ENCODE results near the gene AUTS2. TPM values are rescaled to one million over a fixed set of nuclear protein-coding genes. Genes with fewer than 3 reads are reported as not detected.

Gene AUTS2
- polyA plus RNA-seq, 1 donor from 2014 or later: 97.3 TPM

DNA sequence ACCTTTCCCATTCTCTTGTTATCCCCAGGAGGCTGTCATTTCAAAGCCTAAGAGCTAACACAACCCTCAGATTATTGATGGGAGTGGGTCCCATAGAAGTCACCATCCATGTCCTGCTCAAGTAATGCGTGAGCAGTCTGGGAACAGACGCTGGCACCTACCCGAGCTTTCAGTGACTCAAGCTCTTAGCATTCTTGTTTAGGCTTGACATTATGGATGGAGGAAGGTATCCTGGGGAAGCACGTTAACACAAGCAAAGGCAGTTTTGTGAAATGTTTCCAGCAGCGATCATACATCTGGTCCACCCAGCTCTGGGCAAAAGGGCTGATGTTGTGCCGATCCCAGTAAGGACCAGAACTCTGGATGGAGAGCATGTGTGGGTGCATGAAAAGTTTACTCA is 30.0 kb upstream of the AUTS2 start:
- TF ChIP-seq EZH2 (IDR thresholded peaks at IDR 0.05; ENCODE audit: borderline replicate concordance, insufficient read depth, low read length, poor library complexity, severe bottlenecking) (no peak), RAD21 (conservative IDR thresholded peaks at IDR 0.05) (no peak)
- TF ChIP-seq, protein P1, sequence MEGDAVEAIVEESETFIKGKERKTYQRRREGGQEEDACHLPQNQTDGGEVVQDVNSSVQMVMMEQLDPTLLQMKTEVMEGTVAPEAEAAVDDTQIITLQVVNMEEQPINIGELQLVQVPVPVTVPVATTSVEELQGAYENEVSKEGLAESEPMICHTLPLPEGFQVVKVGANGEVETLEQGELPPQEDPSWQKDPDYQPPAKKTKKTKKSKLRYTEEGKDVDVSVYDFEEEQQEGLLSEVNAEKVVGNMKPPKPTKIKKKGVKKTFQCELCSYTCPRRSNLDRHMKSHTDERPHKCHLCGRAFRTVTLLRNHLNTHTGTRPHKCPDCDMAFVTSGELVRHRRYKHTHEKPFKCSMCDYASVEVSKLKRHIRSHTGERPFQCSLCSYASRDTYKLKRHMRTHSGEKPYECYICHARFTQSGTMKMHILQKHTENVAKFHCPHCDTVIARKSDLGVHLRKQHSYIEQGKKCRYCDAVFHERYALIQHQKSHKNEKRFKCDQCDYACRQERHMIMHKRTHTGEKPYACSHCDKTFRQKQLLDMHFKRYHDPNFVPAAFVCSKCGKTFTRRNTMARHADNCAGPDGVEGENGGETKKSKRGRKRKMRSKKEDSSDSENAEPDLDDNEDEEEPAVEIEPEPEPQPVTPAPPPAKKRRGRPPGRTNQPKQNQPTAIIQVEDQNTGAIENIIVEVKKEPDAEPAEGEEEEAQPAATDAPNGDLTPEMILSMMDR (IDR thresholded peaks at IDR 0.05; ENCODE audit: poor library complexity, severe bottlenecking): no peak
- Histone ChIP-seq H3K9me3 (ENCODE audit: low read length) (no peaks in the 10 kb centered on the region), H3K27ac (ENCODE audit: low read length) (no peak overlapping the region), H3F3A (ENCODE audit: insufficient read depth, low read length, poor library complexity, severe bottlenecking) (no peaks in the 10 kb centered on the region), H3K79me2 (replicated peaks; ENCODE audit: insufficient read depth, low read length) (no peaks in the 10 kb centered on the region), H4K20me1 (ENCODE audit: insufficient read depth) (no peaks in the 10 kb centered on the region), H3K4me2 (ENCODE audit: low read length) (no peak overlapping the region), H2AFZ (ENCODE audit: low read depth, low read length) (no peak overlapping the region), H3K9ac (ENCODE audit: low read length) (no peak overlapping the region), H3K9me2 (ENCODE audit: insufficient read depth, low read length) (no peaks in the 10 kb centered on the region), H3K27me3 (ENCODE audit: insufficient read depth, low read depth, low read length) (no peaks in the 10 kb centered on the region), H3K36me3 (ENCODE audit: insufficient read depth, low read length) (no peaks in the 10 kb centered on the region), H3K4me3 (ENCODE audit: low read length) (no peak overlapping the region)

- no peaks in the 10 kb centered on the region for H3K27me3 ChIP-seq (ENCODE audit: insufficient read depth, low read depth, low read length)
- no peaks in the 10 kb centered on the region for H3K9me3 ChIP-seq (ENCODE audit: low read length)
- H3K36me3 ChIP-seq (ENCODE audit: insufficient read depth, low read length): no peaks in the 10 kb centered on the region
- TF ChIP-seq TAF1 (IDR thresholded peaks at IDR 0.05; ENCODE audit: low read depth): no peak
- no peak overlapping the region for H3K4me2 ChIP-seq (ENCODE audit: low read length)
- H3K4me3 ChIP-seq (ENCODE audit: low read length): no peak overlapping the region
- no peaks in the 10 kb centered on the region for H4K20me1 ChIP-seq (ENCODE audit: insufficient read depth)
- H2AFZ ChIP-seq (ENCODE audit: low read depth, low read length): no peak overlapping the region
- H3K9ac ChIP-seq (ENCODE audit: low read length): no peak overlapping the region
- no peak overlapping the region for H3K27ac ChIP-seq (ENCODE audit: low read length)
- no peaks in the 10 kb centered on the region for H3F3A ChIP-seq (ENCODE audit: insufficient read depth, low read length, poor library complexity, severe bottlenecking)
- H3K9me2 ChIP-seq (ENCODE audit: insufficient read depth, low read length): no peaks in the 10 kb centered on the region
- H3K79me2 ChIP-seq (replicated peaks; ENCODE audit: insufficient read depth, low read length): no peaks in the 10 kb centered on the region
Observed at GRCh38 chr7:69575651-69576050, 22.6 kb upstream of the AUTS2 start.

DNA sequence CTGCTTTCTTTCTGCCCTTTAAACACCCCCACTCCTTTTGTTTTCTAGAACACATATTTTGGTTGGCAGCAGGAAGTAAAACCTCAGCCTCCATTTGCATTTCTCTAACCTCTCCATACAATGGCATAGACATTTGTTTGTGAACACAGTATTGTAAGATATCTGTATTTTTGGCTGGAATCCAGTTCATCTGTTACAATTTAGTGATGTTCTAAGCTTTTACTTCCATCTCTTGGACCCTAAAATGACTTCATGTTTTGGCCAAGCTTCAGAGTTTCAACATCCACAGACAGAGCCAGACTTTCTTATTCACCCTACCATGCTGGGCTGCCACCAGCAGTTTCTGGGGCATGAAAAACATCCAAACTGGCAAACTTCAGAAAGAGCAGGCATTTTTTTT is 21.1 kb upstream of the AUTS2 start:
- no peak overlapping the region for H3K4me2 ChIP-seq (ENCODE audit: low read length)
- no peaks in the 10 kb centered on the region for H3K9me2 ChIP-seq (ENCODE audit: insufficient read depth, low read length)
- H3K27me3 ChIP-seq (ENCODE audit: insufficient read depth, low read depth, low read length): no peaks in the 10 kb centered on the region
- no peak for TF ChIP-seq EP300 (conservative IDR thresholded peaks at IDR 0.05; ENCODE audit: poor library complexity, severe bottlenecking)
- TF ChIP-seq SMC3 (conservative IDR thresholded peaks at IDR 0.05; ENCODE audit: poor library complexity): no peak
- no peaks in the 10 kb centered on the region for H3K9me3 ChIP-seq (ENCODE audit: low read length)
- no peak overlapping the region for H3K27ac ChIP-seq (ENCODE audit: low read length)
- no peak overlapping the region for H3K4me3 ChIP-seq (ENCODE audit: low read length)
- H3F3A ChIP-seq (ENCODE audit: insufficient read depth, low read length, poor library complexity, severe bottlenecking): no peaks in the 10 kb centered on the region
- H3K36me3 ChIP-seq (ENCODE audit: insufficient read depth, low read length): no peaks in the 10 kb centered on the region
- no peaks in the 10 kb centered on the region for H3K79me2 ChIP-seq (replicated peaks; ENCODE audit: insufficient read depth, low read length)
- no peak overlapping the region for H2AFZ ChIP-seq (ENCODE audit: low read depth, low read length)
- no peaks in the 10 kb centered on the region for H4K20me1 ChIP-seq (ENCODE audit: insufficient read depth)
- no peak overlapping the region for H3K9ac ChIP-seq (ENCODE audit: low read length)

DNA sequence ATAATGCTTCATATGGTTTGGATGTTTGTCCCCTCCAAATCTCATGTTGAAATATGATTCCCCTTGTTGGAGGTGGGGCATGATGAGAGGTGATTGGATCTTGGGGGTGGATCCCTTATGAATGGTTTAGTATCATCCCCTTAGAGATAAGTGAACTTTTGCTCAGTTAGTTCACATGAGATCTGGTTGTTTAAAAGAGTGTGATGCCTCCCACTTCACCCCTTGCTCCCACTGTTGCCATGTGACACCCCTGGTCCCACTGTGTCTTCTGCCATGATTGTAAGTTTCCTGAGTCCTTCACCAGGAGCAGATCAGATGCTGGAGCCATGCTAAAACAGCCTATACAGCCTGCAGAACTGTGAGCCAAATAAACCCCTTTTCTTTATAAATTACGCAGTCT is 13.1 kb upstream of the AUTS2 start:
- H3K4me2 ChIP-seq (ENCODE audit: low read length): no peak overlapping the region
- H3K27ac ChIP-seq (ENCODE audit: low read length): no peak overlapping the region
- no peaks in the 10 kb centered on the region for H3K79me2 ChIP-seq (replicated peaks; ENCODE audit: insufficient read depth, low read length)
- H3K4me3 ChIP-seq (ENCODE audit: low read length): no peak overlapping the region
- no peaks in the 10 kb centered on the region for H3K9me3 ChIP-seq (ENCODE audit: low read length)
- no peak overlapping the region for H2AFZ ChIP-seq (ENCODE audit: low read depth, low read length)
- H3K9me2 ChIP-seq (ENCODE audit: insufficient read depth, low read length): no peaks in the 10 kb centered on the region
- no peaks in the 10 kb centered on the region for H3F3A ChIP-seq (ENCODE audit: insufficient read depth, low read length, poor library complexity, severe bottlenecking)
- TF ChIP-seq POLR2AphosphoS5 (IDR thresholded peaks at IDR 0.05) (no peak), RAD21 (conservative IDR thresholded peaks at IDR 0.05) (no peak)
- H3K9ac ChIP-seq (ENCODE audit: low read length): no peak overlapping the region
- H3K36me3 ChIP-seq (ENCODE audit: insufficient read depth, low read length): no peaks in the 10 kb centered on the region
- no peaks in the 10 kb centered on the region for H4K20me1 ChIP-seq (ENCODE audit: insufficient read depth)
- H3K27me3 ChIP-seq (ENCODE audit: insufficient read depth, low read depth, low read length): no peaks in the 10 kb centered on the region
